AG04450 (cell line): Measurements from ENCODE around the gene EPHB2. TPM values are rescaled to one million over a fixed set of nuclear protein-coding genes. Genes with fewer than 3 reads are reported as not detected.

Experiments used
- CTCF ChIA-PET: fragments of 300-600, 350-600 bp; formaldehyde crosslinking; extraction: SDS; loops from one replicate; lab custom pipeline; 2022; ENCODE audit warnings: antibody characterized with exemption, inconsistent platforms; lab: Charles Lee
- POLR2A ChIA-PET: fragments of 350-600 bp; formaldehyde crosslinking; extraction: SDS; loops from one replicate; lab custom pipeline; 2021; ENCODE audit warnings: antibody characterized with exemption, inconsistent platforms; lab: Yijun Ruan, JAX
- DNase-seq: peaks from one replicate; pipeline ENCODE4 v3.0.0-alpha.2; 2011; ENCODE audit warnings: low read depth, low spot score
- H3K27ac ChIP-seq: one replicate; pipeline ENCODE4 v1.5.1; 2012; ENCODE audit warnings: low read depth, low read length, control low read depth
- H3K27me3 ChIP-seq: one replicate; pipeline ENCODE4 v1.6.0; 2012; ENCODE audit warnings: low read length; ENCODE audit not compliant: control insufficient read depth, insufficient read depth
- H3K4me3 ChIP-seq: 2 replicates; pipeline ENCODE4 v1.5.1; 2011; ENCODE audit warnings: mild to moderate bottlenecking, low read depth, low read length, control low read depth
- H3K9me3 ChIP-seq: 2 replicates; pipeline ENCODE4 v1.5.1; 2012; ENCODE audit warnings: low read length; ENCODE audit not compliant: control insufficient read depth, insufficient read depth
- CTCF ChIP-seq: IDR thresholded peaks from 2 replicates; pipeline ENCODE4 v1.5.1; 2011; ENCODE audit warnings: low read depth, low read length, control low read depth, inconsistent platforms
- polyA plus RNA-seq: library from polyadenylated mRNA; depleted of rRNA; stranded (reverse); fragments of >200 nt; gene quantifications from 2 replicates; pipeline ENCODE4 v1.2.3, GENCODE V29; 2011

The EPHB2 gene
- polyA plus RNA-seq, 1 experiment = 30.9 TPM

- Histone ChIP-seq H3K27me3 (no peaks in the 10 kb centered on the region), H3K27ac (no peak overlapping the region), H3K4me3 (no peak overlapping the region), H3K9me3 (no peaks in the 10 kb centered on the region)
- POLR2A ChIA-PET = interaction anchor here (1.2 kb wide), 1 partner anchor 13 kb away, joined by 3 read pairs; no protein-coding TSS in a partner anchor
- TF ChIP-seq CTCF = no peak
- CTCF ChIA-PET = interaction anchor here (1.4 kb wide), 1 partner anchor 116 kb away, joined by 6 read pairs; no protein-coding TSS in a partner anchor
- no peak for DNase-seq
These were observed 110.4 kb downstream of the EPHB2 start for GRCh38 chr1:22821027-22821426.

DNA sequence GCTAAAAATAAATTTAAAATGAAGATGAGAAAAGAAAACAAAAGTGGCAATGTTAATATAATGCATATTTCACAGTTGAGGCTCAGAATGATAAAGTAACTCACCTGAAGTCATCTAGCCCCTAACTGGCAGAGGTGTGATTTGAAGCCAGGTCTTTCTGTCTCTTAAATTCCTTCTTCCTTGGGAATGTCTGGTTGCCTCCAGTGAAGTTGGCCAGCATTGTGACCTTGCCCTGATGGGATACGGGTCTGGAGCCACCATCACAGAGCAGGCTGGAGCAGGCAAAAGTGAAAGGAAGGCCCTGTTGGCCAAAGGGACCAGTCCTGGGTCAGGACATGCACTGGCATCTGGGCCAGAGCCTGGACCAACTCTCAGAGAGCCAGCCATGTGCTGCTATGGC lies 111.7 kb downstream of the EPHB2 start:
- no peaks in the 10 kb centered on the region for H3K27me3 ChIP-seq
- POLR2A ChIA-PET = no interaction called here
- TF ChIP-seq CTCF = no peak
- H3K27ac ChIP-seq = no peak overlapping the region
- CTCF ChIA-PET = interaction anchor here (1.9 kb wide), 1 partner anchor 39 kb away, joined by 4 read pairs; no protein-coding TSS in a partner anchor
- no peaks in the 10 kb centered on the region for H3K9me3 ChIP-seq
- no peak overlapping the region for H3K4me3 ChIP-seq
- no peak for DNase-seq

- TF ChIP-seq CTCF = no peak
- ChIA-PET CTCF (interaction anchor here (1.0 kb wide), 1 partner anchor 120 kb away, joined by 4 read pairs; no protein-coding TSS in a partner anchor), POLR2A (no interaction called here)
- Histone ChIP-seq H3K27me3 (no peaks in the 10 kb centered on the region), H3K27ac (no peak overlapping the region), H3K9me3 (no peaks in the 10 kb centered on the region), H3K4me3 (no peak overlapping the region)
- no peak for DNase-seq
These were observed 113.8 kb downstream of the EPHB2 start for GRCh38 chr1:22824466-22824865.

DNA sequence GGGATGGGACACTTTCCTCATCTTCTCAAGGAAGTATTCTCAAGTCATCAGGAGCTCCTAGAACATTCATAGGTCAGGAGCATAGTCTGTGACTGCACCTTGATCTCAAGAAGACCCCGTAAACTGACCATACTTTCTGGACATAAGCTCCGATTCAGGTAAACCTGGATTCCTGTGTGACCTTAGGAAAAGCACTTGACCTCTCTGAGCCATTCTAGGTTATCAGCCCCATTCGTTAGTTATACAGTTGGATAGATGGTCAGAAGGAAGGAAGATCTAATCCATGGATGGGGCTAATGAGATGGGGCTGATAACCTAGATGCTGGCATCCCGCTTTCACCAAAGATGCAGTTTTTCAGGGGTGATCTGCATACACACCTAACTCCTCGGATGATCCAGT lies 114.3 kb downstream of the EPHB2 start:
- Histone ChIP-seq H3K27me3 (no peaks in the 10 kb centered on the region), H3K9me3 (no peaks in the 10 kb centered on the region), H3K27ac (no peak overlapping the region), H3K4me3 (no peak overlapping the region)
- no peak for TF ChIP-seq CTCF
- POLR2A ChIA-PET = no interaction called here
- no peak for DNase-seq
- CTCF ChIA-PET = interaction anchor here (1.0 kb wide), 1 partner anchor 121 kb away, joined by 4 read pairs; no protein-coding TSS in a partner anchor

- H3K4me3 ChIP-seq = no peak overlapping the region
- no peaks in the 10 kb centered on the region for H3K9me3 ChIP-seq
- H3K27me3 ChIP-seq = no peaks in the 10 kb centered on the region
- POLR2A ChIA-PET = no interaction called here
- no peak overlapping the region for H3K27ac ChIP-seq
- DNase-seq = no peak
- no peak for TF ChIP-seq CTCF
- CTCF ChIA-PET = interaction anchor here (1.1 kb wide), 1 partner anchor 36 kb away, joined by 5 read pairs; no protein-coding TSS in a partner anchor
These were observed 115.0 kb downstream of the EPHB2 start for GRCh38 chr1:22825486-22826189.
